ENCODE measurements around the gene NNMT. TPM values are rescaled to one million over a fixed set of nuclear protein-coding genes. Genes with fewer than 3 reads are reported as not detected.

NNMT gene
- total RNA-seq, 1 donor from 2014 or later: 44.0 TPM

- DNase-seq (ENCODE audit: missing footprints): no peak
- intact Hi-C loops (cut with DNase I): loop anchor here (5.0 to 10.0 kb wide), 4 partner anchors 37 to 482 kb away; no protein-coding TSS in a partner anchor
- ATAC-seq: peak; percentile 30
Measured at GRCh38 chr11:114279792-114280546, 16.2 kb upstream of the NNMT start.

- peak; percentile 75 for DNase-seq (ENCODE audit: missing footprints)
- intact Hi-C loops (cut with DNase I): loop anchor here (5.0 to 10.0 kb wide), 4 partner anchors 37 to 482 kb away; no protein-coding TSS in a partner anchor
- ATAC-seq: peak; percentile 71
Measured at GRCh38 chr11:114280696-114281095, 15.5 kb upstream of the NNMT start.

- intact Hi-C loops (cut with DNase I): loop anchor here (5.0 to 10.0 kb wide), 4 partner anchors 36 to 481 kb away; no protein-coding TSS in a partner anchor
- DNase-seq (ENCODE audit: missing footprints): no peak
- no peak for ATAC-seq
Measured at GRCh38 chr11:114281388-114281956, 14.7 kb upstream of the NNMT start.

- ATAC-seq (no peak), DNase-seq (ENCODE audit: missing footprints) (no peak)
- intact Hi-C loops (cut with DNase I): loop anchor here (5.0 to 10.0 kb wide), 4 partner anchors 35 to 480 kb away; no protein-coding TSS in a partner anchor
Measured at GRCh38 chr11:114282488-114282887, 13.7 kb upstream of the NNMT start.

- no peak for DNase-seq (ENCODE audit: missing footprints)
- intact Hi-C loops (cut with DNase I): loop anchor here (5.0 to 10.0 kb wide), 4 partner anchors 34 to 479 kb away; no protein-coding TSS in a partner anchor
- ATAC-seq: no peak
Measured at GRCh38 chr11:114283422-114283821, 12.8 kb upstream of the NNMT start.

GRCh38 chr11:114284021-114284420, 12.2 kb upstream of the NNMT start:
- ATAC-seq (no peak), DNase-seq (ENCODE audit: missing footprints) (no peak)
- intact Hi-C loops (cut with DNase I): loop anchor here (5.0 to 10.0 kb wide), 4 partner anchors 33 to 478 kb away; no protein-coding TSS in a partner anchor

- intact Hi-C loops (cut with DNase I): loop anchor here (5.0 to 10.0 kb wide), 4 partner anchors 32 to 477 kb away; no protein-coding TSS in a partner anchor
- DNase-seq (ENCODE audit: missing footprints): no peak
- ATAC-seq: no peak
Measured at GRCh38 chr11:114284914-114285313, 11.3 kb upstream of the NNMT start.

- DNase-seq (ENCODE audit: missing footprints) (no peak), ATAC-seq (no peak)
- intact Hi-C loops (cut with DNase I): loop anchor here (10.0 kb wide), 1 partner anchor 109 kb away; no protein-coding TSS in a partner anchor
Measured at GRCh38 chr11:114285599-114285998, 10.6 kb upstream of the NNMT start.

GRCh38 chr11:114286229-114286628, 10.0 kb upstream of the NNMT start:
- intact Hi-C loops (cut with DNase I): loop anchor here (10.0 kb wide), 1 partner anchor 109 kb away; no protein-coding TSS in a partner anchor
- no peak for ATAC-seq
- DNase-seq (ENCODE audit: missing footprints): no peak

GRCh38 chr11:114287154-114287553, 9.0 kb upstream of the NNMT start:
- intact Hi-C loops (cut with DNase I): loop anchor here (10.0 kb wide), 1 partner anchor 108 kb away; no protein-coding TSS in a partner anchor
- ATAC-seq (no peak), DNase-seq (ENCODE audit: missing footprints) (no peak)

GRCh38 chr11:114288136-114288535, 8.1 kb upstream of the NNMT start:
- DNase-seq (ENCODE audit: missing footprints) (no peak), ATAC-seq (no peak)
- intact Hi-C loops (cut with DNase I): loop anchor here (10.0 kb wide), 1 partner anchor 107 kb away; no protein-coding TSS in a partner anchor

- intact Hi-C loops (cut with DNase I): loop anchor here (10.0 kb wide), 1 partner anchor 105 kb away; no protein-coding TSS in a partner anchor
Measured at GRCh38 chr11:114289779-114290178, 6.4 kb upstream of the NNMT start.

GRCh38 chr11:114290503-114291235, 5.5 kb upstream of the NNMT start:
- DNase-seq (ENCODE audit: missing footprints): no peak
- ATAC-seq: no peak
- intact Hi-C loops (cut with DNase I): no loop called here

More at GRCh38 chr11:114289779-114290178, 6.4 kb upstream of the NNMT start:
- ATAC-seq (no peak), DNase-seq (ENCODE audit: missing footprints) (no peak)

- DNase-seq (ENCODE audit: missing footprints): no peak
- intact Hi-C loops (cut with DNase I): no loop called here
- ATAC-seq: no peak
Measured at GRCh38 chr11:114291381-114291780, 4.8 kb upstream of the NNMT start.

- intact Hi-C loops (cut with DNase I): no loop called here
- ATAC-seq (no peak), DNase-seq (ENCODE audit: missing footprints) (no peak)
Measured at GRCh38 chr11:114291842-114292680, 4.1 kb upstream of the NNMT start.

GRCh38 chr11:114293201-114293711, 2.9 kb upstream of the NNMT start:
- no peak for DNase-seq (ENCODE audit: missing footprints)
- intact Hi-C loops (cut with DNase I): no loop called here
- ATAC-seq: no peak

- DNase-seq (ENCODE audit: missing footprints): no peak
- no peak for ATAC-seq
- intact Hi-C loops (cut with DNase I): no loop called here
Measured at GRCh38 chr11:114296605-114297372, 590 bp downstream of the NNMT start.
